Epithelial cell of proximal tubule (primary cell): Measurements from ENCODE around the gene PPM1D. TPM values are rescaled to one million over a fixed set of nuclear protein-coding genes. Genes with fewer than 3 reads are reported as not detected.

Experiments
- DNase-seq: peaks from one replicate; pipeline ENCODE4 v3.0.0-alpha.2; 2011; ENCODE audit warnings: low read depth
- H3K4me3 ChIP-seq: 2 replicates; pipeline ENCODE4 v1.5.1; 2011; ENCODE audit warnings: low read depth, mild to moderate bottlenecking, low read length
- total RNA-seq: library from RNA; depleted of rRNA; stranded (reverse); fragments of >200 nt; gene quantifications from 2 replicates; pipeline ENCODE4 v1.2.3, GENCODE V29; 2015
- TF ChIP-seq, protein P1 (sequence below): conservative IDR thresholded peaks from 2 replicates; pipeline ENCODE4 v1.5.1; 2012; ENCODE audit warnings: low read depth, mild to moderate bottlenecking, low read length

Gene PPM1D
- total RNA-seq, 1 donor from 2014 or later = 9.1 TPM

DNA sequence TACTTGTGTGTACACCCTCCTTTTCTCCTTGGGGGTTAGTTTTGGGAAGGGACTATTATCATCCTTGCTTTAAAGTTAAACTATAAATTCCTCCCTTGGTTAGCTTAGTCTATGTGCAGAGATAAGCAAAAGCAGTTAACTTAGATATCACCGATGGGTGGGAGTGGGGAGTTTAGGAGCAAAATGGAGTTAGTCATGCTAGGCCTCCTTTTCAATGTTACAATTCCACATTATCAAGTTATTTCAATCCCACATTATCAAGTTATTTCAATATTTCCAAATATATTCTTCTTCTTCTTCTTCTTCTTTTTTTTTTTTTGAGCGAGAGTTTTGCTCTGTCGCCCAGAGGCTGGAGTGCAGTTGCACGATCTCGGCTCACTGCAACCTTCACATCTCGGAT is 76.0 kb downstream of the PPM1D start:
- TF ChIP-seq, protein P1, sequence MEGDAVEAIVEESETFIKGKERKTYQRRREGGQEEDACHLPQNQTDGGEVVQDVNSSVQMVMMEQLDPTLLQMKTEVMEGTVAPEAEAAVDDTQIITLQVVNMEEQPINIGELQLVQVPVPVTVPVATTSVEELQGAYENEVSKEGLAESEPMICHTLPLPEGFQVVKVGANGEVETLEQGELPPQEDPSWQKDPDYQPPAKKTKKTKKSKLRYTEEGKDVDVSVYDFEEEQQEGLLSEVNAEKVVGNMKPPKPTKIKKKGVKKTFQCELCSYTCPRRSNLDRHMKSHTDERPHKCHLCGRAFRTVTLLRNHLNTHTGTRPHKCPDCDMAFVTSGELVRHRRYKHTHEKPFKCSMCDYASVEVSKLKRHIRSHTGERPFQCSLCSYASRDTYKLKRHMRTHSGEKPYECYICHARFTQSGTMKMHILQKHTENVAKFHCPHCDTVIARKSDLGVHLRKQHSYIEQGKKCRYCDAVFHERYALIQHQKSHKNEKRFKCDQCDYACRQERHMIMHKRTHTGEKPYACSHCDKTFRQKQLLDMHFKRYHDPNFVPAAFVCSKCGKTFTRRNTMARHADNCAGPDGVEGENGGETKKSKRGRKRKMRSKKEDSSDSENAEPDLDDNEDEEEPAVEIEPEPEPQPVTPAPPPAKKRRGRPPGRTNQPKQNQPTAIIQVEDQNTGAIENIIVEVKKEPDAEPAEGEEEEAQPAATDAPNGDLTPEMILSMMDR = no peak
- DNase-seq = no peak
- H3K4me3 ChIP-seq = no peak overlapping the region

DNA sequence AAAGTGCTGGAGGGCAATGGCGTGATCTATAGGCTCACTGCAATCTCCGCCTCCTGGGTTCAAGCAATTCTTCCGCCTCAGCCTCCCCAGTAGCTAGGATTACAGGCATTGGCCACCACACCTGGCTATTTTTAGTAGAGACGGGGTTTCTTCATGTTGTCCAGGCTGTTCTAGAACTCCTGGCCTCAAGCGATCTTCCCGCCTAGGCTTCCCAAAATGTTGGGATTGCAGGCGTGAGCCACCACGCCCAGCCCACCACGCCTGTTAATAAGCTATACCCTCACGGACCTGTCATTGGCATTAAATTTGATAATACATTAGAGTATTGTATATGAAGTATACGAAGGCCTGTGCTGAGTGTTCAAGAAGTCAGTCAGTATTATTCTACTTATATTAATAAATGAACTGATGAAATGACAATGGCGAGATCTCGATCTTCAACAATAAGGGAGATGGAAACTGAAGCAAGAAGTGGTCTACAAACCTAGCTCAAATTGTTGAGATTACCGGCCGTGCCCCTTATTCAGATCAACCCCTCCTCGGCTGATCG is 76.8 kb downstream of the PPM1D start:
- DNase-seq = no peak
- peak overlapping the region; percentile 73 for H3K4me3 ChIP-seq
- TF ChIP-seq, protein P1 = no peak

DNA sequence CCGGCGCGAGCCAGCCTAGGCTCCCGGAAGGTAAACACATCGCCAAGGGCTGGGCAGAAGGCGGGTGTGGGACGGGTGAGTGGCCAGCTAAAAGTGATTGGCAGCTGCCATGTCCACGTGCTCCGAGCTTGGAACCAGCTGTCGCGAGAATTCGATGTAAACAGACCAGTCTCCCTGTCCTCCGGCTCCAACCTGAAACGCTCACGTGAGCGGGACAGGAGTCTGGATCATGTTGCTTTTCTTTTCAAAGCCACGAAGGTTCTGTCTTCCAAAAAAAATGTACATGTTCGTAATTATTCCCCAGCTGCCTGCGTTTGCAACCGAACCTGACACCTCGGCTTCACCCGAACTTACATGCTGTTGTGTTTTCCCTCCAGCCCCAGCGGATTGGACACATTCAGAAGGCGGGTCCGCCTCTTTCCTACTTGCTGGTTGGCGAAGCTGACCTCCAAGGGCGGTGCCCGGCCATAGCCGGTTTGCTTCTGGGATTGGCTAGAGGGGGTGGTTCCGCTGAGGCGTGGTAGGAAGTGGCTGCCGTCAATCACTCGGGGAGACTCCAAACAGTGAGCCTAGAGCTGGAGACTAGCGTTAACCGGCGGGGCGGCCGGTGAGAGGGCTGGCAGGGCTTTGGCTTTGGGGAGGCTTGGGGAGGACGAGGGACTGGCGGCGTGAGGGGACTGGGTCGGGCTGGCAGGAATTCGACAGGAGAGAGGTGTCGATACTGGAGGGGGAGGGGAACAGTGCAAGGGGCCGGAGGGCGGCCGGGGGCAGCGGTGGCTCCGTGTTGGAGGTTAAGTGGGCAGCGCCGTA is 77.5 kb downstream of the PPM1D start, which contains the start of gene BCAS3:
TSS of gene BCAS3 (plus strand) at position 544 of the 810 bp plus-strand sequence.
- TF ChIP-seq, protein P1 = no peak

DNA sequence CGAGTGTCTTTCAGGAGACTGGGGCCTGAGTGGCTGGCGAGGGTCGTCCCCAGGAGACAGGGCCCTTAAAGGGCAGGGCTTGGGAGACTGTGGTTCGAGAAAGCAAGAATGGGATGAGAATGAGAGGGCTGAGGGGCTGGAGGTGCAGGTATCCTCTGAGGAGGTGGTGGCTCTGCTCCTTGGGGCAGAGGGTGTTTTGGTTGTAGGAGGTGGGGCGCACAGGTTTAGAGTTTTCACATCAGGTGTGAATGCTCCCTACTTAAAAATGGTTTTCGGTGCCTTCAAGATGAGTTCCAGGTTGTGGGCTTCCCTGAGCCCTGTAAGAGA is 78.1 kb downstream of the PPM1D start:
- no peak for DNase-seq
- H3K4me3 ChIP-seq = peak overlapping the region; percentile 73

More for the DNA sequence above, 77.5 kb downstream of the PPM1D start, which contains the start of gene BCAS3:
- H3K4me3 ChIP-seq = peak within 1 kb of the TSS; percentile 73
- peak; percentile 98 for DNase-seq

DNA sequence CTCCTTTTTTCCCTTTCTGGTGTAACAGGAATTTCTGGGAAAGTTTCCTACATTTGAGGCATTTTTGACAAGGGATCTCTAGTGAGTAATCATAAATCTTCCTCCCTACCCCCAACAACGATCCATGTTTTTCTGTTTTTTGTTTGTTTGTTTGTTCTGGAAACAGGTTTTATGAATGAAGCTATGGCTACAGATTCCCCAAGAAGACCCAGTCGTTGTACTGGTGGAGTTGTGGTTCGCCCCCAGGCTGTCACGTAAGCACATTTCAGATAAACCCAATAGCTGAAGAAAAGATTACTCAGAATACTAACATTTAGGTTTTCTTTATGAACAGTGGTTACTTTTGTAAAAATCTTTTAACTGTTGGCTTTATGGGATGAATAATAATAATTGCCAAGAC is 79.3 kb downstream of the PPM1D start:
- no peak for DNase-seq
- H3K4me3 ChIP-seq = no peak overlapping the region
- TF ChIP-seq, protein P1 = no peak

More for the DNA sequence above, 78.1 kb downstream of the PPM1D start:
- TF ChIP-seq, protein P1 = no peak

DNA sequence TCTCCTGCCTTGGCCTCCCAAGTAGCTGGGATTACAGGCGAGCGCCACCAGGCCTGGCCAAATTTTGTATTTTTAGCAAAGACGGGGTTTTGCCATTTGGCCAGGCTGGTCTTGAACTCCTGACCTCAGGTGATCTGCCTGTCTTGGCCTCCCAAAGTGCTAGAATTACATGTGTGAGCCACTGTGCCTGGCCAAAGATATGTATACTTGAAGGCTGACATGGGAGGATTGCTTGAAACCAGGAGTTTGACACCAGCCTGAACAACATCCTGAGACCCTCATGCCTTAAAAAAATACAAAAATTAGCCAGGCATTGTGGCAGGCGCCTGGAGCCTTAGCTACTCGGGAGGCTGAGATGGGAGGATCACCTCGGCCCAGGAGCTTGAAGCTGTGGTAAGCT is 80.8 kb downstream of the PPM1D start:
- TF ChIP-seq, protein P1 = no peak
- no peak overlapping the region for H3K4me3 ChIP-seq

More for the DNA sequence above, 80.8 kb downstream of the PPM1D start:
- DNase-seq = no peak
